Naive thymus-derived CD8-positive, alpha-beta T cell (primary cell): ENCODE data around the gene XPNPEP2. TPM values are rescaled to one million over a fixed set of nuclear protein-coding genes. Genes with fewer than 3 reads are reported as not detected.

Experiments
- ATAC-seq, 2 donors: fragments of 150-1000 bp; cut with Tn5 transposase in 1 of 2; sonication (Bioruptor Pico), chemical (Tn5 transposase) in 1 of 2; 1 replicate in 1 of 2; 2 replicates in 1 of 2; pipeline ENCODE4 v1.10.0; 2021; ENCODE audit warnings: mild to moderate bottlenecking in 2 of 2, moderate library complexity in 2 of 2
- POLR2A ChIA-PET: fragments of 350-600 bp; sonication (Branson Sonifier 250); formaldehyde crosslinking; loops from one replicate; lab custom pipeline; 2021; ENCODE audit warnings: antibody characterized with exemption; lab: Charles Lee
- DNase-seq, 10 donors: peaks; one replicate each; pipeline versions ENCODE4 v3.0.0 to v3.0.0-alpha.2; 2020 to 2022
- H3K27ac Mint-ChIP-seq, 10 donors: one replicate each; pipeline ENCODE4 v1.8.0; 2020 to 2022; ENCODE audit warnings: mild to moderate bottlenecking in 10 of 10, mixed read lengths in 10 of 10, moderate library complexity in 4 of 10, inconsistent platforms in 1 of 10
- H3K27me3 Mint-ChIP-seq, 5 donors: one replicate each; pipeline ENCODE4 v1.8.0; 2021 to 2022; ENCODE audit warnings: mixed read lengths in 5 of 5
- H3K36me3 Mint-ChIP-seq, 3 donors: one replicate each; pipeline ENCODE4 v1.8.0; 2020 to 2022; ENCODE audit warnings: mixed read lengths in 3 of 3, mild to moderate bottlenecking in 2 of 3, inconsistent platforms in 1 of 3
- H3K4me1 Mint-ChIP-seq, 4 donors: one replicate each; pipeline ENCODE4 v1.8.0; 2021 to 2022; ENCODE audit warnings: mixed read lengths in 4 of 4
- H3K4me3 Mint-ChIP-seq, 10 donors: one replicate each; pipeline ENCODE4 v1.8.0; 2020 to 2022; ENCODE audit warnings: mild to moderate bottlenecking in 10 of 10, mixed read lengths in 10 of 10, moderate library complexity in 6 of 10, inconsistent platforms in 1 of 10
- H3K9me3 Mint-ChIP-seq, 9 donors: one replicate each; pipeline ENCODE4 v1.8.0; 2020 to 2022; ENCODE audit warnings: mixed read lengths in 9 of 9, mild to moderate bottlenecking in 3 of 9, inconsistent platforms in 1 of 9, moderate library complexity in 1 of 9
- polyA plus RNA-seq, 3 donors: library from polyadenylated mRNA; unstranded; fragments of 300-500 nt; fragmentation: Illumina TruSeq; gene quantifications; one replicate each; pipeline ENCODE4 v1.2.3, GENCODE V29; 2021
- total RNA-seq, 8 experiments: library from RNA in 2 of 8; stranded (reverse) in 2 of 8; gene quantifications; one replicate each; pipeline ENCODE4 v1.2.3 and lab custom pipeline; 2021 to 2026

Gene XPNPEP2
- total and polyA plus RNA-seq, 5 experiments from 2014 or later: 0.13 to 0.47 TPM; not detected in 3

GRCh38 chrX:129772796-129773431, 34.1 kb downstream of the XPNPEP2 start:
- ATAC-seq: no peak
- Mint-ChIP-seq H3K9me3 (no peaks in the 10 kb centered on the region), H3K27ac (peak overlapping the region; percentile 90 to 96 (median 94)), H3K4me1 (peaks cover 21 to 92% (median 73%) of the 10 kb centered on the region in 4 donors), H3K36me3 (no peaks in the 10 kb centered on the region), H3K27me3 (peaks cover 0 to 2% (median 0%) of the 10 kb centered on the region in 5 donors), H3K4me3 (peak overlapping the region in 9 of 10 donors; percentile 18 to 77 (median 66))
- DNase-seq: peak in 2 of 10 donors; percentile 41 to 66
- POLR2A ChIA-PET: interaction anchor here (0.7 to 18.2 kb wide), 5 partner anchors 9 to 71 kb away, joined by 4 to 382 read pairs (median 15); partner anchors contain the start of genes SASH3 and ZDHHC9

- peaks cover 15 to 92% (median 69%) of the 10 kb centered on the region in 4 donors for H3K4me1 Mint-ChIP-seq
- peaks cover 0 to 2% (median 0%) of the 10 kb centered on the region in 5 donors for H3K27me3 Mint-ChIP-seq
- peak overlapping the region in 6 of 10 donors; percentile 15 to 58 (median 28) for H3K4me3 Mint-ChIP-seq
- ATAC-seq (no peak), DNase-seq (no peak)
- no peaks in the 10 kb centered on the region for H3K36me3 Mint-ChIP-seq
- peak overlapping the region in 9 of 10 donors; percentile 73 to 96 (median 93) for H3K27ac Mint-ChIP-seq
- POLR2A ChIA-PET: interaction anchor here (0.9 to 18.2 kb wide), 4 partner anchors 7 to 70 kb away, joined by 5 to 382 read pairs (median 198); partner anchors contain the start of genes SASH3 and ZDHHC9
- H3K9me3 Mint-ChIP-seq: no peaks in the 10 kb centered on the region
Observed at GRCh38 chrX:129773649-129774458, 35.1 kb downstream of the XPNPEP2 start.

GRCh38 chrX:129777218-129778030, 38.6 kb downstream of the XPNPEP2 start:
- H3K4me1 Mint-ChIP-seq: peaks cover 20 to 77% (median 61%) of the 10 kb centered on the region in 4 donors
- H3K9me3 Mint-ChIP-seq: no peaks in the 10 kb centered on the region
- peaks cover 0 to 12% (median 4%) of the 10 kb centered on the region in 3 donors for H3K36me3 Mint-ChIP-seq
- peak; percentile 48 to 82 (median 68) for DNase-seq
- peak overlapping the region; percentile 92 to 98 (median 96) for H3K27ac Mint-ChIP-seq
- H3K4me3 Mint-ChIP-seq: peak overlapping the region; percentile 71 to 98 (median 85)
- peak; percentile 41 to 42 for ATAC-seq
- no peaks in the 10 kb centered on the region for H3K27me3 Mint-ChIP-seq
- POLR2A ChIA-PET: interaction anchor here (0.7 to 15.1 kb wide), 10 partner anchors 10 to 100 kb away, joined by 3 to 382 read pairs (median 6); no protein-coding TSS in a partner anchor

GRCh38 chrX:129779086-129779672, 40.4 kb downstream of the XPNPEP2 start:
- Mint-ChIP-seq H3K9me3 (no peaks in the 10 kb centered on the region), H3K4me3 (peak overlapping the region; percentile 80 to 98 (median 96)), H3K36me3 (peaks cover 7 to 28% (median 15%) of the 10 kb centered on the region in 3 donors), H3K27me3 (no peaks in the 10 kb centered on the region), H3K27ac (peak overlapping the region; percentile 87 to 98 (median 96)), H3K4me1 (peaks cover 24 to 76% (median 64%) of the 10 kb centered on the region in 4 donors)
- ATAC-seq: no peak
- no peak for DNase-seq
- POLR2A ChIA-PET: interaction anchor here (1.3 to 15.1 kb wide), 7 partner anchors 8 to 127 kb away, joined by 3 to 382 read pairs (median 14); partner anchors contain the start of gene UTP14A

GRCh38 chrX:129779747-129780146, 41.0 kb downstream of the XPNPEP2 start, which contains the start of gene SASH3:
SASH3 (plus strand) TSS chrX:129779949; CDS start chrX:129780098, 149 bp downstream.
- Mint-ChIP-seq H3K36me3 (peaks cover 7 to 34% (median 19%) of the 10 kb centered on the region in 3 donors), H3K4me1 (peaks cover 24 to 75% (median 63%) of the 10 kb centered on the region in 4 donors)
- POLR2A ChIA-PET: interaction anchor here (0.9 to 15.1 kb wide), 10 partner anchors 8 to 127 kb away, joined by 3 to 382 read pairs (median 5); partner anchors contain the start of gene UTP14A

GRCh38 chrX:129780441-129781105, 41.8 kb downstream of the XPNPEP2 start:
- ATAC-seq: no peak
- Mint-ChIP-seq H3K27ac (peak overlapping the region; percentile 87 to 98 (median 96)), H3K4me1 (peaks cover 21 to 74% (median 61%) of the 10 kb centered on the region in 4 donors), H3K36me3 (peaks cover 7 to 40% (median 22%) of the 10 kb centered on the region in 3 donors), H3K9me3 (no peaks in the 10 kb centered on the region), H3K4me3 (peak overlapping the region; percentile 80 to 98 (median 96)), H3K27me3 (no peaks in the 10 kb centered on the region)
- POLR2A ChIA-PET: interaction anchor here (0.6 to 15.1 kb wide), 13 partner anchors 7 to 240 kb away, joined by 3 to 382 read pairs (median 5); partner anchors contain the start of gene UTP14A
- DNase-seq: no peak

More at GRCh38 chrX:129779747-129780146, 41.0 kb downstream of the XPNPEP2 start, which contains the start of gene SASH3:
- H3K4me3 Mint-ChIP-seq: peak within 1 kb of the TSS; percentile 80 to 98 (median 96)
- no peaks in the 10 kb centered on the region for H3K27me3 Mint-ChIP-seq
- ATAC-seq (peak; percentile 23 to 31), DNase-seq (peak; percentile 38 to 82 (median 58))
- H3K27ac Mint-ChIP-seq: peak within 1 kb of the TSS; percentile 87 to 98 (median 96)
- H3K9me3 Mint-ChIP-seq: no peaks in the 10 kb centered on the region

- no peaks in the 10 kb centered on the region for H3K9me3 Mint-ChIP-seq
- POLR2A ChIA-PET: interaction anchor here (0.6 to 15.1 kb wide), 10 partner anchors 15 to 241 kb away, joined by 3 to 382 read pairs (median 6); no protein-coding TSS in a partner anchor
- H3K36me3 Mint-ChIP-seq: peaks cover 7 to 46% (median 24%) of the 10 kb centered on the region in 3 donors
- H3K27me3 Mint-ChIP-seq: no peaks in the 10 kb centered on the region
- ATAC-seq: peak; percentile 75 to 84
- peak overlapping the region; percentile 87 to 98 (median 96) for H3K27ac Mint-ChIP-seq
- peak; percentile 45 to 94 (median 76) for DNase-seq
- peak overlapping the region; percentile 80 to 98 (median 96) for H3K4me3 Mint-ChIP-seq
- H3K4me1 Mint-ChIP-seq: peaks cover 24 to 76% (median 66%) of the 10 kb centered on the region in 4 donors
Observed at GRCh38 chrX:129781134-129781672, 42.4 kb downstream of the XPNPEP2 start.

GRCh38 chrX:129781680-129782495, 43.1 kb downstream of the XPNPEP2 start:
- H3K27me3 Mint-ChIP-seq: no peaks in the 10 kb centered on the region
- peaks cover 7 to 51% (median 24%) of the 10 kb centered on the region in 3 donors for H3K36me3 Mint-ChIP-seq
- peaks cover 28 to 76% (median 66%) of the 10 kb centered on the region in 4 donors for H3K4me1 Mint-ChIP-seq
- DNase-seq (no peak), ATAC-seq (no peak)
- POLR2A ChIA-PET: interaction anchor here (0.6 to 15.1 kb wide), 9 partner anchors 14 to 104 kb away, joined by 3 to 382 read pairs (median 7); no protein-coding TSS in a partner anchor
- peak overlapping the region; percentile 84 to 98 (median 94) for H3K27ac Mint-ChIP-seq
- no peaks in the 10 kb centered on the region for H3K9me3 Mint-ChIP-seq
- H3K4me3 Mint-ChIP-seq: peak overlapping the region; percentile 80 to 98 (median 96)

- DNase-seq: no peak
- Mint-ChIP-seq H3K27ac (peak overlapping the region; percentile 44 to 95 (median 89)), H3K4me3 (peak overlapping the region; percentile 80 to 98 (median 96)), H3K9me3 (no peaks in the 10 kb centered on the region), H3K4me1 (peaks cover 33 to 77% (median 66%) of the 10 kb centered on the region in 4 donors), H3K36me3 (peaks cover 7 to 58% (median 24%) of the 10 kb centered on the region in 3 donors), H3K27me3 (no peaks in the 10 kb centered on the region)
- POLR2A ChIA-PET: interaction anchor here (1.3 to 15.1 kb wide), 7 partner anchors 13 to 126 kb away, joined by 3 to 382 read pairs (median 7); no protein-coding TSS in a partner anchor
- ATAC-seq: no peak
Observed at GRCh38 chrX:129782706-129783105, 43.9 kb downstream of the XPNPEP2 start.
